Hepatocyte (in vitro differentiated cells): Measurements from ENCODE around the gene ICE1. TPM values are rescaled to one million over a fixed set of nuclear protein-coding genes. Genes with fewer than 3 reads are reported as not detected.
"Not testable (repeated sequence)": the region's sequence is repeated elsewhere in the genome, so short reads cannot be mapped to it uniquely, and the experiment has no call there.

Experiments used
- DNase-seq: peaks from one replicate; pipeline ENCODE4 v3.0.0-alpha.2; 2016; ENCODE audit warnings: low spot score
- H2AFZ ChIP-seq: fragments of 200-600 bp; sonication (generic); 2 replicates; pipeline ENCODE4 v1.6.0; 2016; ENCODE audit warnings: antibody characterized with exemption, mild to moderate bottlenecking
- H3K27ac ChIP-seq: fragments of 200-600 bp; sonication (generic); 2 replicates; pipeline ENCODE4 v1.5.1; 2016; ENCODE audit warnings: mild to moderate bottlenecking
- H3K27me3 ChIP-seq: fragments of 200-600 bp; sonication (generic); 2 replicates; pipeline ENCODE4 v1.6.1; 2016
- H3K36me3 ChIP-seq: fragments of 200-600 bp; sonication (generic); replicated peaks from 2 replicates; pipeline ENCODE4 v1.5.1; 2016; ENCODE audit warnings: low read depth; ENCODE audit not compliant: insufficient read depth
- H3K4me1 ChIP-seq: fragments of 200-600 bp; sonication (generic); 2 replicates; pipeline ENCODE4 v1.5.1; 2016; ENCODE audit warnings: mild to moderate bottlenecking, moderate library complexity; ENCODE audit not compliant: insufficient read depth
- H3K4me2 ChIP-seq: fragments of 200-600 bp; sonication (generic); 2 replicates; pipeline ENCODE4 v1.6.0; 2016
- H3K4me3 ChIP-seq: fragments of 200-600 bp; sonication (generic); 2 replicates; pipeline ENCODE4 v1.5.1; 2016; ENCODE audit warnings: mild to moderate bottlenecking
- H3K79me2 ChIP-seq: fragments of 200-600 bp; sonication (generic); 2 replicates; pipeline ENCODE4 v1.6.0; 2017; ENCODE audit warnings: mild to moderate bottlenecking
- H3K9me2 ChIP-seq: fragments of 200-600 bp; sonication (generic); replicated peaks from 2 replicates; pipeline ENCODE4 v1.6.0; 2017; ENCODE audit warnings: mild to moderate bottlenecking; ENCODE audit not compliant: insufficient read depth
- H3K9me3 ChIP-seq: fragments of 200-600 bp; sonication (generic); 2 replicates; pipeline ENCODE4 v1.5.1; 2016; ENCODE audit warnings: low read depth, mild to moderate bottlenecking
- H4K20me1 ChIP-seq: fragments of 200-600 bp; sonication (generic); 2 replicates; pipeline ENCODE4 v1.6.0; 2016; ENCODE audit warnings: mild to moderate bottlenecking; ENCODE audit not compliant: insufficient read depth, poor library complexity, severe bottlenecking
- EZH2 ChIP-seq: fragments of 200-600 bp; sonication (generic); IDR thresholded peaks from 2 replicates; pipeline ENCODE4 v1.6.1; 2016; ENCODE audit warnings: antibody characterized with exemption, mild to moderate bottlenecking, borderline replicate concordance
- EZH2phosphoT487 ChIP-seq: fragments of 200-600 bp; sonication (generic); IDR thresholded peaks from one replicate; pipeline ENCODE4 v1.6.1; 2018; ENCODE audit warnings: antibody characterized with exemption, mild to moderate bottlenecking, low read depth, moderate library complexity; ENCODE audit not compliant: unreplicated experiment, severe bottlenecking
- WGBS: methylation state at CpG from one replicate; pipeline ENCODE4 v1.1.6; 2016; ENCODE audit warnings: low lambda C conversion rate; ENCODE audit errors: missing lambda C conversion rate; 5-methylcytosine and 5-hydroxymethylcytosine counted together
- polyA plus RNA-seq: library from polyadenylated mRNA; unstranded; fragments of >200 nt; fragmentation: Nextera tagmentation; extraction: Ambion mirVana; gene quantifications from 2 replicates; pipeline ENCODE4 v1.2.1, GENCODE V29; 2016
- total RNA-seq: library from RNA; depleted of rRNA; stranded (reverse); fragments of >200 nt; gene quantifications from 2 replicates; pipeline ENCODE4 v1.2.3, GENCODE V29; 2014
- TF ChIP-seq, protein P1 (sequence below): fragments of 200-600 bp; sonication (generic); IDR thresholded peaks from 2 replicates; pipeline ENCODE4 v1.5.1; 2016; ENCODE audit warnings: antibody characterized with exemption, mild to moderate bottlenecking; ENCODE audit not compliant: poor library complexity

ICE1 gene
- total and polyA plus RNA-seq, 2 experiments from 2014 or later, result 9.5 to 26.5 TPM

DNA sequence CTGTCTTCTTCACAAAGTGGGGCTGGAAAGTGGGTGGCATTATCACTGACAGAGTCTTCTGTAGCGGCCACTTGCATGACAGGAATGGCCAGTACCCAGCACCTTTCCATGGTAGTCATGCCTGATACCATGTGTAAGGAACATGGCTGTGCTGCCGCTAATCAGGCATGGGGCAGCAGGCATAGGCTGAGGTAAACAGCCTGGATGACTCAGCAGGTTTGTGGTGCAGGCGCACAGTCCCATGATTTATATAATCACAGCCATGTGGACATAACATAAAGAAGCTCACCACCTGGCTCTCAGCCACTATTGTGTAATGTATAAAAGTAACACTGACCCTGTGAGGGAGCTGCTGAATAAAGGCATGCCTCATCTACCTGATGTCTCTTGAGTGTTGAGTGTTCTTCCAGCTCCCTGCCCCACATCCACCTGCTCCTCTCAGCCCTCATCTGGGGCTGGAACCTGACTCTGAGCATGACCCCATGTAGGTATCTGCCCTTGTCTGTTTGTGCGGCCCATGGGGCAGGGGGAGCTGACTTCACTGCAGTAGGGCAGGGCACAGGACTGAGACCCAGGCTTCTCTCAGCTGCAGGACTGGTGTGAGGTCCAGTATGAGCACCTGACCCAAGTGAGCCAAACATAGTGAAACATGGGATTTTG is 13.2 kb upstream of the ICE1 start:
- no peaks in the 10 kb centered on the region for H3K27me3 ChIP-seq
- WGBS, result 98% methylated on average over 4 of the region's 4 CpGs

DNA sequence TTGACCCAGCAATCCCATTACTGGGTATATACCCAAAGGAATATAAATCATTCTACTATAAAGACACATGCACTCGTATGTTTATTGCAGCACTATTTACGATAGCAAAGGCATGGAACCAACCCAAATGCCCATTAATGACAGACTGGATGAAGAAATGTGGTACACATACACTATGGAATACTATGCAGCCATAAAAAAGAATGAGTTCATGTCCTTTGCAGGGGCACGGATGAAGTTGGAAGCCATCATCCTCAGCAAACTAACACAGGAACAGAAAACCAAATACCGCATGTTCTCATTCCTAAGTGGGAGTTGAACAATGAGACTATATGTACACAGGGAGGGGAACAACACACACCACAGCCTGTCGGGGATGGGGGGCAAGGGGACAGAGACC is 8.6 kb upstream of the ICE1 start:
- not testable (repeated sequence) for DNase-seq, H3K27ac ChIP-seq, H3K4me1 ChIP-seq, H3K9me3 ChIP-seq, H3K27me3 ChIP-seq, H3K36me3 ChIP-seq, H4K20me1 ChIP-seq, H2AFZ ChIP-seq, H3K4me3 ChIP-seq, H3K9me2 ChIP-seq, H3K4me2 ChIP-seq, H3K79me2 ChIP-seq
- 88% methylated on average over 5 of the region's 5 CpGs for WGBS

More for the DNA sequence above, 13.2 kb upstream of the ICE1 start:
- H3K79me2 ChIP-seq, result no peaks in the 10 kb centered on the region
- H3K27ac ChIP-seq, result no peak overlapping the region
- H2AFZ ChIP-seq, result no peak overlapping the region
- H3K36me3 ChIP-seq, result no peaks in the 10 kb centered on the region
- no peaks in the 10 kb centered on the region for H3K9me2 ChIP-seq
- H3K9me3 ChIP-seq, result no peaks in the 10 kb centered on the region
- H3K4me1 ChIP-seq, result no peaks in the 10 kb centered on the region
- DNase-seq, result no peak
- TF ChIP-seq, protein P1, sequence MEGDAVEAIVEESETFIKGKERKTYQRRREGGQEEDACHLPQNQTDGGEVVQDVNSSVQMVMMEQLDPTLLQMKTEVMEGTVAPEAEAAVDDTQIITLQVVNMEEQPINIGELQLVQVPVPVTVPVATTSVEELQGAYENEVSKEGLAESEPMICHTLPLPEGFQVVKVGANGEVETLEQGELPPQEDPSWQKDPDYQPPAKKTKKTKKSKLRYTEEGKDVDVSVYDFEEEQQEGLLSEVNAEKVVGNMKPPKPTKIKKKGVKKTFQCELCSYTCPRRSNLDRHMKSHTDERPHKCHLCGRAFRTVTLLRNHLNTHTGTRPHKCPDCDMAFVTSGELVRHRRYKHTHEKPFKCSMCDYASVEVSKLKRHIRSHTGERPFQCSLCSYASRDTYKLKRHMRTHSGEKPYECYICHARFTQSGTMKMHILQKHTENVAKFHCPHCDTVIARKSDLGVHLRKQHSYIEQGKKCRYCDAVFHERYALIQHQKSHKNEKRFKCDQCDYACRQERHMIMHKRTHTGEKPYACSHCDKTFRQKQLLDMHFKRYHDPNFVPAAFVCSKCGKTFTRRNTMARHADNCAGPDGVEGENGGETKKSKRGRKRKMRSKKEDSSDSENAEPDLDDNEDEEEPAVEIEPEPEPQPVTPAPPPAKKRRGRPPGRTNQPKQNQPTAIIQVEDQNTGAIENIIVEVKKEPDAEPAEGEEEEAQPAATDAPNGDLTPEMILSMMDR, result no peak
- TF ChIP-seq EZH2phosphoT487, result no peak
- no peak for TF ChIP-seq EZH2
- H4K20me1 ChIP-seq, result no peaks in the 10 kb centered on the region
- H3K4me3 ChIP-seq, result no peak overlapping the region
- no peak overlapping the region for H3K4me2 ChIP-seq

DNA sequence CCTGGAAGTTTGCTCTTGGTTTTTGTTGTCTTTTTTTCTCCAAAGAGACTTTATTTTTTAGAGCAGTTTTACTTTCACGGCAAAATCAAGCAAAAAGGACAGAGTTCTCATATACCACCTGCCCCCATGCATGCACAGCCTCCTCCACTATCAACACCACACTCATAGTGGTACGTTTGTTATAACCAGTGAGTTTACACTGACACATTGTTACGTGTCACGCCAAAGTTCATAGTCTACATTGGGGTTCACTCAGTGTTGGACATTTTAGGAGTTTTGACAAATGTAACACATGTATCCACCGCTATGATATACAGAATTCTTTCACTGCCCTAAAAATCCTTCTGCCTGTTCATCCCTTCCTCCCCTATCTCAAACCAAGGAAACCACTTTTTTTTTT is 7.5 kb upstream of the ICE1 start:
- H3K27ac ChIP-seq, result no peak overlapping the region

DNA sequence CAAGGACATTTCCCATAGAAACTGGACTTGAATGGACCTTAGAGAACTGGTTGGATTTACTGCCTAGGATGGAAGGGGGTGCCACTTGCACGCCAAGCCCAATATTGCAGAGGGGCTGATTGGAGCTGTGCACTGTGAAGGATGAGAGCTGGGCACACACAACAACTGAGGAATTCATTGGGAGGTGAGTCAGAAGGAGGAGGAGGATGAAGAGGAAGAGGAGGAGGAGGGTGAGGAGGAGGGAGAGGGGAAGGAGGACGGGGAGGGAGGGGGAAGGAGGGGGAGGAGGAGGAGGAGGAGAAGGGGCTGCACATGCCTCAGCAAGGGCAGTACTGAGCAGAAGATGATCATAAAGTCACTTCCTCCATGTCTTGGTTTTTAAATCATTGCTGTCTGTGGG is 5.7 kb upstream of the ICE1 start:
- DNase-seq, result no peak
- no peaks in the 10 kb centered on the region for H3K9me3 ChIP-seq

More for the DNA sequence above, 7.5 kb upstream of the ICE1 start:
- no peak for DNase-seq
- Histone ChIP-seq H3K27me3 (no peaks in the 10 kb centered on the region), H3K36me3 (no peaks in the 10 kb centered on the region), H3K9me2 (no peaks in the 10 kb centered on the region), H3K4me3 (no peak overlapping the region), H3K4me1 (no peaks in the 10 kb centered on the region), H3K79me2 (no peaks in the 10 kb centered on the region), H3K9me3 (no peaks in the 10 kb centered on the region), H2AFZ (no peak overlapping the region), H3K4me2 (no peak overlapping the region), H4K20me1 (no peaks in the 10 kb centered on the region)
- TF ChIP-seq EZH2phosphoT487 (no peak), EZH2 (no peak)
- TF ChIP-seq, protein P1, result no peak
- WGBS, result 89% methylated on average over 5 of the region's 5 CpGs

More for the DNA sequence above, 5.7 kb upstream of the ICE1 start:
- TF ChIP-seq EZH2 (no peak), EZH2phosphoT487 (no peak)
- TF ChIP-seq, protein P1, result no peak
- no peak overlapping the region for H3K4me2 ChIP-seq
- WGBS, result 94% methylated on average over 1 of the region's 2 CpGs
- no peaks in the 10 kb centered on the region for H3K9me2 ChIP-seq
- H3K27me3 ChIP-seq, result no peaks in the 10 kb centered on the region
- H3K4me1 ChIP-seq, result peaks cover 16% of the 10 kb centered on the region
- no peaks in the 10 kb centered on the region for H4K20me1 ChIP-seq
- H3K4me3 ChIP-seq, result no peak overlapping the region
- no peaks in the 10 kb centered on the region for H3K79me2 ChIP-seq
- H3K27ac ChIP-seq, result no peak overlapping the region
- H3K36me3 ChIP-seq, result no peaks in the 10 kb centered on the region
- no peak overlapping the region for H2AFZ ChIP-seq
